GM21390 (cell line): ENCODE results near the gene STYXL1.

Experiments
- ATAC-seq: cut with Tn5 transposase; IDR thresholded peaks from one replicate; pipeline ENCODE4 v1.9.1; 2021; ENCODE audit not compliant: unreplicated experiment

Gene STYXL1

DNA sequence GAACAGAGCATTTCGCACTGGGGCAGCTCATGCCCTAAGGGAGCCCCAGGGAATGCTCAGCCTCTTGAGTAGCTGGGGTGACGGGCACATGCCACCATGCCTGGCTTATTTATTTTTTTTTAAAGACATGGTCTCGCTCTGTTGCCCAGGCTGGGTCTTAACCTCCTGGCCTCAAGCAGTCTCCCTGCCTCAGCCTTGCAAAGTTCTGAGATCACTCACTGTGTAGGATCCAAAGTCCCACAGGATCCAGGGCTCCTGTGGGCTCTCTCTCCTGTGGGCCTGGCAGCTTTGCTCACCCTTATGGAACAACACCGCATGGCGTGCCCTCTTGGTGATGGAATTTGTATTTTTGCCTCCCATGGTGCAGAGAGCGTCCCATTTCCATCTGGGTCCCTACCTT is 87.4 kb downstream of the STYXL1 start:
- no peak for ATAC-seq

DNA sequence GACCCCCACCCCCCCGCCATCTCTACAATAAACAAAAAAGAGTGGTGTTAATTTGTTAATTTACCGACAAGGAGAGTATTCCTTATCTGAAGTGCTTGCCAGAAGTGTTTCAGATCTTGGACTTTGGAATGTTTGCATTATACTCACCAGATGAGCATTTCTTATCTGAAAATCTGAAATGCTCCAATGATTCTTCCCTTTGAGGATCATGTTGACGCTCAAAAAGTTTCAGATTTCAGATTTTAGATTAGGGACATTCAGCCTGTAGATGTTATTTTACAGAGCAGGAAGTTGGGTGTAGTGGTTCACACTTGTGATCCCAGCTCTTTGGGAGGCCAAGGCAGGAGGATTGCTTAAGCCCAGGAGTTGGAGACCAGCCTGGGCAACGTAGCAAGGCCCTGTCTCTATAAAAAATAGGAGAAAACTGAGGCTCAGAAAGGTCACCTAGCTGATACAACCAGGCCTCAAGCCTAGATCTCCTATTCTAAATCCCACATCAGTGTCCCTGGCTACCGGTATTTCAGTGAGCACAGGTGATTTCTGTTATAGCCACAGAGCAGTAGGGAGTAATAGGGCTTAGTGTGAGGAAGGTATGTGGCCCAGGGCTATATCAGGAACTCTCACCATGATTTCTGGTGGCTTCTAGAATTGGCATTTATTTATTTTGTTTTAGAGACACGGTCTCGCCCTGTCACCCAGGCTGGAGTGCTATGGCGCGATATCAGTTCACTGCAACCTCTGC is 88.8 kb downstream of the STYXL1 start:
- ATAC-seq = no peak

DNA sequence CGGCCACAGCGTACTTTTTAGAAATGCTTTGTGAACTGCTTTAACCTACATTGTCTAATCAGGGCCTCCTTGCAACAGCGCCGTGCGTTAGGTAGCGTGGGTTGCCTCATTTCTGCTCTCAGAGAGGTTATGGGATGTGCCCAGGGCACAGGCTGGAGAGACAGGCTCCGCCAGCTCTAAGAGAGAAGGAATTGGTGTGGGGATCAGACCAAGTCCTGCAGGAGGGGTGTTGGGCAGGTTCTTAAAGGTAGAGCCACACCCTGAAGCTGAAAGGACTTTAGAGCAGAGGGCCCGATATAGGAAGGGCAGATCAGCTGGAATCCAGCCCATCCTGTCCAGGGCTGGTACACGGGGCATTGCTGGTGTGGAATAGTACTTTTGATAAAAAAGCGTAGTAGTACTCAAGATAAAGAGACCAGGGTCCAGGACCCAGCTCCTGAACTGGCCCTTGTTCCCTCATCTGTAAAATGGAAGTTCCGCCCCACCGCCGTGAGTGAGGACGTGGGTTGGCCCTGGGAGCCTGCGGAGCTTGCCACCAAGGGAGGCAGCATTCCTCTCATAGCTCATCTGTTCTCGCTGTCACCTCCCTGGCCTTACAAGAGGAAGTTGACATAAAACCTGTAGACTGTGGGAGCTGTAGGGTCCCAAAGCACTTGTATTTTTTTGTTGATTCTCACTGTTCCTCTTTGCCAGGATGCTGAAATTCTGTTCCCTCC is 90.6 kb downstream of the STYXL1 start:
- no peak for ATAC-seq

DNA sequence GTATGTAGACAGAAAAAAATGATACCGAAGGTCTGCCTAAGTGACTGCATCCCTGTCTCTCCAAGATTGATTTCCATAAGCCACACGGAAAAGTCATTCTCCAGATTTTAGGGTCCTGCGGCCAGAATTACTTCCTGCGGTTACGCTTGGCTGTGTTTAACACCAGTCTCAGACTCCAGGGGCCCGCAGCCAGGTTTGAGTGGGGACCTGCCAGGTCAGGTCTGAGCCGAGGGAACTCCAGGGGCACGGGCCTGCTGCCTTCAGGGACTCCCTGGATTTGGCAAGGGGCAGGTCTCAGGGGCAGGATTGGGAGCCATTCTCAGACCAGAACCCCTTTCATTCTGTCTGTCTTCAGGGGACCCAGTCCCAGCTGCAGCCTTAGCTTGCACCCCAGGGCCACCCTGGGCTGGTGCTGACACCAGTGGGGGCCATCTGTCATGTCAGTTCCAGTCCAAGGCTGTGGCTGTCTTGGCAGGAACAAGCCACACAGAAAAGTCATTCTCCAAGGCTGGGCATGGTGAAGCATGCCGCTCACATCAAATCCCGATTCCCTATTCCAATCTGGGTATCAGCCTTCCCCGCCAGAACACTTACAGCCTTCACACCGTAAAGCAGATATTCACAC is 92.4 kb downstream of the STYXL1 start:
- no peak for ATAC-seq

DNA sequence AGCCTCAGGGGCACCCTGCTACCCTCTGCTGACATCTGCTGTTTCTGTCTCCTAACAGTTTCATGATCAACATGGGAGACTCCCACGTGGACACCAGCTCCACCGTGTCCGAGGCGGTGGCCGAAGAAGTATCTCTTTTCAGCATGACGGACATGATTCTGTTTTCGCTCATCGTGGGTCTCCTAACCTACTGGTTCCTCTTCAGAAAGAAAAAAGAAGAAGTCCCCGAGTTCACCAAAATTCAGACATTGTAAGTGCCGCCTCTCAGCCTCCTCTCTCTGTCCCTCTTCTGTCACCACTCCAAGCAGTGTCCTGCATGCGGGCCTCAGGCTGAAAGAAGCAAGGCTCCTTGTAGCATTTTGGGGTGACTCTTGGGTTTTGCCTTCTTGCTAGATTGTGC is 93.9 kb downstream of the STYXL1 start:
- ATAC-seq = no peak

DNA sequence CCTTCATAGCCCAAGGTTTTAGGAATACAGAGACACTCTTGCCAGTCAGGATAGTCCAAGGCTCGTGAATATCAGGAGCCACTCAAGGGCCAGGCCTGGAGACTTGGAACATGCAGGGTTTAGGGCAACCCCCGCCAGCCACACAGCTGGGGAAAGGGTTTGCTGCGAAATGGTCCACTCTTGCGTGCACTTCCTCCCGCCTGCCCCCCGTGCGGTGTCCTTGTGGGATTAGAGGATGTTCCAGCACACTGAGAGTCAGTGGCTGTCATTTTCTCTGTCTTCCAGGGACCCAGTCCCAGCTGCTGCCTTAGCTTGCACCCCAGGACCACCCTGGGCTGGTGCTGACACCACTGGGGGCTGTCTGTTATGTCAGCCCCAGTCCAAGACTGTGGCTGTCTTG is 94.4 kb downstream of the STYXL1 start:
- ATAC-seq = no peak

DNA sequence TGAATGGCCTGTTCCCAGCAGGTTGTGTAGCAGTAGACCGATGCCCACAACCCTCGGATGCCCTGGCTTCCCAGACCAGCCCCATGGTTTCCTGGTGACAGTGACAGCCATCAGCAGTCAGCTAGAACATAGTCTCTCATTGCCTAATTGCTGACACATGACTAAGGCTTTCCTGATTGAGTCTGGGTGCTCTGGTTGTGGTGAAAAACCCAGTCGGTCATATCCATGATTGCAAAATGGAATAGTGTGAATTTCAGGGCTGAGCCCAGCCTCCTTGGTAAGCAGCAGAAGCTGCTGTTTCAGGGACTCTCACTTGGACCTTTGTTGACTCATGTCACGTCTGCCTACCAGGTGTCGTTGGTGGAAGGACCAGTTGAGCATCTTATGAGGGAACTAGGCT is 96.3 kb downstream of the STYXL1 start:
- no peak for ATAC-seq

DNA sequence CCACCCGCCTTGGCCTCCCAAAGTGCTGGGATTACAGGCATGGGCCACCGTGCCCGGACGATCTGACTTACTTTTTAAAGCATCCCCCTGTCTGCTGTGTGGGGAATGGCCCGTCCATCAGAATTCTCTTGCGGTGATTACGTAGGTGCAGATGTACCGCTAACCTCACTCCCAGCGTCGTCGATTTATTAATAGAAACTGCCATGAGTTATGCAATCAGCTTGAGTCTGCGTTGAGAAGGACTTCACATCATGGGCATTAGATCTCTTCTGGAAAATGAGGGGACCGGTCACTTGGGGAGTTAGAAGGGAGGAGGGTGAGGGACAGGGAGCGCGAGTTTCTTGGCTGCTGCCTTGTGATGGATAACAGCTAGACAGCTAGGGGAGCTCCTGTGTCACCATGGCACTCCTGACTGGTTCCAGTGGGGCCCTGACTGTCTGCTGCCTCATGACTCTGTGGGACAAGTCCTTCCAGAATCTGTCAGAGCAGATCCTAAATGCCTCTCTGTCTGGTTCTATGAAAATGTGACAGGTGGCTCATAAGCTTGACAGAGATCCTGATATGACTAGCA is 97.6 kb downstream of the STYXL1 start:
- ATAC-seq = no peak

DNA sequence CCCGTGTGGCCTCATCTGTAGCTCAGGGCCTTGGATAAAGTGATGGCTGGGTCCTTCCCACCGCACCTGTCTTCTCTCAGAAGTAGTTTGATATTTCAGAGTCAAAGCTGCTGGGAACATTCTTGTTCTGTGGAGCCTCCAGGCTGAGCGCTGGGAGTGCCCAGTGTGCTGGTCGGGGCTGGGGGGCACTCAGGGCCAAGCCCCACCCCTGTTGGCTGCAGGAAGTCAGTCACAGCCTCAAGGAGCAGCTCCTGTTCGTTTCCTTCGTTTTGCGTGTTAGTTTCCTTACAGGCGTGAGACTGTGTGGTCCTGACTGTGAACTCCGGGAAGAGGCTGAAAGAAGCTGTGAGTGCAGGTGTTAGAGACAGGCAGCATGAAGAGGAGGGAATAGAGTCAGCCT is 99.6 kb downstream of the STYXL1 start:
- no peak for ATAC-seq
